HG03565 (cell line): Measurements from ENCODE around the gene GABPB2.

Source experiments
- ATAC-seq: cut with Tn5 transposase; IDR thresholded peaks from one replicate; pipeline ENCODE4 v1.9.1; 2021; ENCODE audit warnings: mild to moderate bottlenecking, moderate library complexity; ENCODE audit not compliant: unreplicated experiment

Gene GABPB2

GRCh38 chr1:151131701-151132334 is 61.3 kb downstream of the GABPB2 start:
- ATAC-seq = no peak

GRCh38 chr1:151132335-151133017 is 61.9 kb downstream of the GABPB2 start:
- no peak for ATAC-seq

- ATAC-seq = no peak
Measured at GRCh38 chr1:151133018-151133806, 62.7 kb downstream of the GABPB2 start.

GRCh38 chr1:151134396-151134795 is 63.8 kb downstream of the GABPB2 start:
- ATAC-seq = no peak

GRCh38 chr1:151134991-151135390 is 64.4 kb downstream of the GABPB2 start:
- no peak for ATAC-seq

- ATAC-seq = no peak
Measured at GRCh38 chr1:151135433-151136385, 65.1 kb downstream of the GABPB2 start.

GRCh38 chr1:151137789-151138188 is 67.2 kb downstream of the GABPB2 start:
- no peak for ATAC-seq

- ATAC-seq = no peak
Measured at GRCh38 chr1:151142411-151143056, 72.0 kb downstream of the GABPB2 start.

- ATAC-seq = no peak
Measured at GRCh38 chr1:151143057-151143435, 72.5 kb downstream of the GABPB2 start.

GRCh38 chr1:151143986-151144385 is 73.4 kb downstream of the GABPB2 start:
- ATAC-seq = no peak

- ATAC-seq = no peak
Measured at GRCh38 chr1:151144474-151145303, 74.1 kb downstream of the GABPB2 start.

GRCh38 chr1:151145304-151146071 is 74.9 kb downstream of the GABPB2 start:
- ATAC-seq = no peak

GRCh38 chr1:151146072-151146411 is 75.5 kb downstream of the GABPB2 start:
- ATAC-seq = no peak

- peak; percentile 93 for ATAC-seq
Measured at GRCh38 chr1:151146412-151147131, 76.0 kb downstream of the GABPB2 start, which contains the start of gene SEMA6C. SEMA6C (minus strand) TSS chr1:151146631; CDS start chr1:151142621, 4,010 bp downstream.

- no peak for ATAC-seq
Measured at GRCh38 chr1:151147132-151147503, 76.6 kb downstream of the GABPB2 start.

GRCh38 chr1:151147665-151148064 is 77.1 kb downstream of the GABPB2 start:
- ATAC-seq = no peak

GRCh38 chr1:151156515-151156819 is 85.9 kb downstream of the GABPB2 start, which contains the start of gene TNFAIP8L2:
TNFAIP8L2 (plus strand) TSS chr1:151156649; CDS start chr1:151158698, 2,049 bp downstream.
- peak; percentile 36 for ATAC-seq

- no peak for ATAC-seq
Measured at GRCh38 chr1:151157067-151157531, 86.5 kb downstream of the GABPB2 start.
